HEK293T (cell line): ENCODE measurements around the gene TAF1B.

Experiments used
- CTCF ChIA-PET: fragments of 350-600 bp; formaldehyde crosslinking; extraction: SDS; loops from one replicate; lab custom pipeline; 2021; ENCODE audit warnings: antibody characterized with exemption, inconsistent platforms; lab: Yijun Ruan, JAX
- POLR2A ChIA-PET: fragments of 350-600 bp; formaldehyde crosslinking; extraction: SDS; loops from one replicate; lab custom pipeline; 2020; ENCODE audit warnings: antibody characterized with exemption, inconsistent platforms; lab: Yijun Ruan, JAX
- DNase-seq: peaks from one replicate; pipeline ENCODE4 v3.0.0; 2012; ENCODE audit warnings: mixed read lengths; ENCODE audit errors: extremely low spot score
- ARNT ChIP-seq: fragments of 450-650 bp; IDR thresholded peaks from 2 replicates; pipeline ENCODE4 v1.6.1; 2017; ENCODE audit warnings: mild to moderate bottlenecking
- BHLHE40 ChIP-seq: fragments of 450-650 bp; IDR thresholded peaks from 2 replicates; pipeline ENCODE4 v1.6.1; 2016; ENCODE audit warnings: mild to moderate bottlenecking, moderate library complexity, borderline replicate concordance
- CTBP1 ChIP-seq: fragments of 450-650 bp; IDR thresholded peaks from 2 replicates; pipeline ENCODE4 v1.6.1; 2016; ENCODE audit warnings: borderline replicate concordance
- ELF4 ChIP-seq: fragments of 450-650 bp; IDR thresholded peaks from 2 replicates; pipeline ENCODE4 v1.6.1; 2017; ENCODE audit warnings: antibody characterized with exemption
- FOXA1 ChIP-seq: fragments of 450-650 bp; IDR thresholded peaks from 2 replicates; pipeline ENCODE4 v1.6.1; 2016; ENCODE audit warnings: mild to moderate bottlenecking
- FOXK2 ChIP-seq: fragments of 450-650 bp; IDR thresholded peaks from 2 replicates; pipeline ENCODE4 v1.6.1; 2016; ENCODE audit warnings: mild to moderate bottlenecking
- FOXM1 ChIP-seq: fragments of 450-650 bp; IDR thresholded peaks from 2 replicates; pipeline ENCODE4 v1.6.1; 2017; ENCODE audit warnings: mild to moderate bottlenecking, borderline replicate concordance
- HDGF ChIP-seq: fragments of 450-650 bp; IDR thresholded peaks from 2 replicates; pipeline ENCODE4 v1.6.1; 2017; ENCODE audit warnings: antibody characterized with exemption, borderline replicate concordance
- L3MBTL2 ChIP-seq: fragments of 450-650 bp; conservative IDR thresholded peaks from 2 replicates; pipeline ENCODE4 v1.6.1; 2016; ENCODE audit warnings: mild to moderate bottlenecking
- LEF1 ChIP-seq: fragments of 450-650 bp; IDR thresholded peaks from 2 replicates; pipeline ENCODE4 v1.6.1; 2017; ENCODE audit warnings: mild to moderate bottlenecking, borderline replicate concordance
- NFRKB ChIP-seq: fragments of 450-650 bp; IDR thresholded peaks from 2 replicates; pipeline ENCODE4 v1.6.1; 2016; ENCODE audit warnings: mild to moderate bottlenecking, moderate library complexity
- PKNOX1 ChIP-seq: fragments of 450-650 bp; IDR thresholded peaks from 2 replicates; pipeline ENCODE4 v1.6.1; 2016
- SP1 ChIP-seq: fragments of 450-650 bp; IDR thresholded peaks from 2 replicates; pipeline ENCODE4 v1.6.1; 2017
- SUZ12 ChIP-seq: fragments of 450-650 bp; IDR thresholded peaks from 2 replicates; pipeline ENCODE4 v1.6.1; 2016; ENCODE audit warnings: mild to moderate bottlenecking
- TARDBP ChIP-seq: fragments of 450-650 bp; IDR thresholded peaks from 2 replicates; pipeline ENCODE4 v1.6.1; 2016
- ZNF384 ChIP-seq: fragments of 450-650 bp; IDR thresholded peaks from 2 replicates; pipeline ENCODE4 v1.6.1; 2016

The TAF1B gene

GRCh38 chr2:9949239-9949991 is 106.1 kb downstream of the TAF1B start:
- ChIA-PET POLR2A (no interaction called here), CTCF (no interaction called here)
- no peak for DNase-seq
- no peak for TF ChIP-seq ZNF384

GRCh38 chr2:9949992-9950520 is 106.8 kb downstream of the TAF1B start:
- no peak for DNase-seq
- ChIA-PET CTCF (no interaction called here), POLR2A (no interaction called here)
- TF ChIP-seq BHLHE40 (no peak), LEF1 (no peak), ELF4 (no peak), FOXA1 (no peak), FOXK2 (no peak), L3MBTL2 (no peak), HDGF (no peak), PKNOX1 (no peak), SUZ12 (no peak), SP1 (no peak), TARDBP (no peak), ZNF384 (no peak), FOXM1 (no peak)

- POLR2A ChIA-PET, result no interaction called here
- no peak for DNase-seq
These were observed 107.4 kb downstream of the TAF1B start for GRCh38 chr2:9950521-9951271.

GRCh38 chr2:9951272-9951521 is 107.9 kb downstream of the TAF1B start:
- ChIA-PET CTCF (no interaction called here), POLR2A (no interaction called here)
- no peak for TF ChIP-seq PKNOX1
- TF ChIP-seq ARNT, result no peak
- no peak for DNase-seq

More at GRCh38 chr2:9950521-9951271, 107.4 kb downstream of the TAF1B start:
- CTCF ChIA-PET, result no interaction called here
- no peak for TF ChIP-seq LEF1
- TF ChIP-seq BHLHE40, result no peak
- no peak for TF ChIP-seq ELF4
- TF ChIP-seq CTBP1, result no peak
- TF ChIP-seq ARNT, result no peak
- no peak for TF ChIP-seq FOXK2
- no peak for TF ChIP-seq NFRKB
- TF ChIP-seq FOXM1, result no peak
- no peak for TF ChIP-seq L3MBTL2
- no peak for TF ChIP-seq TARDBP
- no peak for TF ChIP-seq SUZ12
- TF ChIP-seq SP1, result no peak
- TF ChIP-seq PKNOX1, result no peak
- no peak for TF ChIP-seq HDGF
- TF ChIP-seq ZNF384, result no peak
- TF ChIP-seq FOXA1, result no peak

GRCh38 chr2:9951522-9952285 is 108.4 kb downstream of the TAF1B start, which contains the start of gene GRHL1:
TSS of gene GRHL1 (plus strand) at chr2:9951693. CDS start at chr2:9951834, 141 bp downstream.
- ChIA-PET CTCF (no interaction called here), POLR2A (no interaction called here)
- DNase-seq, result peak; percentile 98
- TF ChIP-seq CTBP1 (peak; percentile 45; the same call in 1 of the 2 replicates), PKNOX1 (no peak), FOXM1 (peak; percentile 61; the same call in 1 of the 2 replicates)

- CTCF ChIA-PET, result no interaction called here
- DNase-seq, result no peak
- TF ChIP-seq SP1 (no peak), PKNOX1 (no peak), SUZ12 (no peak), FOXM1 (no peak), CTBP1 (no peak), BHLHE40 (no peak), LEF1 (no peak), ZNF384 (no peak), ARNT (no peak), L3MBTL2 (no peak), TARDBP (no peak), HDGF (no peak)
- POLR2A ChIA-PET, result no interaction called here
These were observed 109.0 kb downstream of the TAF1B start for GRCh38 chr2:9952286-9952737.
